NCI-H2227 (cell line): ENCODE data around the gene CYP24A1.

Experiments
- DNase-seq: peaks from one replicate; lab custom pipeline; 2025; ENCODE audit not compliant: unreplicated experiment; lab: John Stamatoyannopoulos, UW

Gene CYP24A1

DNA sequence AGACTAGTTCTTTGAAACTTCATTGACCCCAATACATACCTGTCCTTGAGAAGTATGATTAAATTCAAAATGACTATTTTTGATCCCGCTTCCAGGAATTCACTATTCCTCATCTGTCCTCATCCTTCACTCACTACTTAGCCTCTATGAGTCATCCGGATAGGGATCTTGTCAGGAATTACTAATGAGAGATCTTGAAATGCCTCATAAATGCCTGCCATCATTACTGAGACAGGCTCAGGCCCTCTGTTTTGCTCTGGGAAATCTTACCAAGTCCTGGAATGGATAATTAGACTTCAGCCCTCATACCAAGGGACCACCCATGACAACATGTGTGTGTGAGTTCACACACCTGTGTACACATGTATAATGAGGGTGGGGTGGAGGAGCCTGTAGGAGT lies 2.8 kb upstream of the CYP24A1 start:
- DNase-seq, result no peak

- DNase-seq, result no peak
These were observed 830 bp upstream of the CYP24A1 start for GRCh38 chr20:54174457-54175175.

DNA sequence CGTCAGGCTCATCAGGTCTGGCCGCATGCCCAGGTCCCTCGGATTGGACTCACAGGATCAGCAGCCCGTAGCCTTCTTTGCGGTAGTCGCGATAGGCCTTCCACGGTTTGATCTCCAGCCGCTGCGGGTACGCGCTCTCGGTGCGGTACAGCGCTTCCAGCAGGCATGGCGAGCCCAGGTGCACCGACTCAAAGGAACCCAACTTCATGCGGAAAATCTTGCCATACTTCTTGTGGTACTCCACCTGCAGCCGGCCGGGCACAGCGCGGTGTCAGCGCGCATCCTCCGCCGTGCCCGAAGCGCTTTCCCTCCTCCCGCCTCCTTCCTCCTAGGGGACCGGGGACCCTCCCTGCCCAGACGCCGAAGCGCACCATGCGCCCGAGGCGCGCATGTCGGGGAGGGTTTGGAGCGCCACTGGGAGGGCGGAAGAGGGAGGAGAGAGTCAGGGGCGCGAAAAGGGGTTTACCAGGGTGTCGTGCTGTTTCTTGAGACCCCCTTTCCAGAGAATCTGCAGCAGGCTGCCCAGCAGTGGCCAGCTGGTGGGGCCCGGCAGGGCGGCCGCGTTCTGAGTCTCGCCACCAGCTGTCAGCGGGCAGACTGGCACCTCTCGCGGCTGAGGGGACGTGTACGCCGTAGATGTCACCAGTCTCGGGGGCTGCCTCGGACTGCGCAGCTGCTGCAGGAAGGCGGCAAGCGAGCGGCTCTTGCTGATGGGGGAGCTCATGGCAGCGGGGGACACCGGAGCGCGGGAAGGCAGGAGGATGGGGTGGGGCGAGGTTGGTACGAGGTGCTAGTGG lies 732 bp downstream of the CYP24A1 start:
- peak; percentile 39 for DNase-seq

DNA sequence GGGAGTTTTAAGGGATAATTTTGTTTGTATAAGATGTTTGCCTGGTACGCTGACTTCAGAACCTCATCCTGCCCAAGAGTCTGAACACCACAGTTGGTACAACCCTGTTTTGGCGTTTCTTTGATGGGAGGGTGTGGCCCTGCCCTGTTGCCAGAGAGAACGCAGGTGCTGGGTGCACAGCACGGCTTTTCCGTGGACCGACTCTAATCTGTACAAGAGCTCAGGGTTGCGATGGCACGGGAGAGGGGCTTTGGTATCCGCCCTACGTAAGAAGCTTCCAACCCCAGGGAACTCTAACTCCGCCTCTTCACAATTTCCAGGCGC lies 1.3 kb downstream of the CYP24A1 start:
- no peak for DNase-seq

DNA sequence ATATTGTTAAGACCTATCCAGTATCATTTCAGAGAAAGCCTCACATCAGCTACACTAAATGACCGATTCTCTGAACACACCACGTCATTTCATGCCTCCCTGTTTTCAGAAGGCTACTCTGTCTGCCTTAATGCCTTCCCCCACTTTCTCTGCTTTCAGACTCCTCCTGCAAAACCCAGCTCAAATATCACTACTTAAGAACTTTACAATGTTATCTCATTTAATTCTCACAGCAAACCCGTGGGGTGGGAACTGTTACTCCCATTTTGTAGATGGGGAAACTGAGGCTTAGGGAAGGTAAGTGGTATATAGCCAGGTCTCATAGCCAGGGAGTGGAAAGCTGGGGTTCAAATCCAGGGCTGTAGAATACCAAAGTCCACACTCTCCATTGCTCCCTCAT lies 2.8 kb downstream of the CYP24A1 start:
- DNase-seq, result no peak

GRCh38 chr20:54170026-54170471 lies 3.7 kb downstream of the CYP24A1 start:
- DNase-seq, result no peak

DNA sequence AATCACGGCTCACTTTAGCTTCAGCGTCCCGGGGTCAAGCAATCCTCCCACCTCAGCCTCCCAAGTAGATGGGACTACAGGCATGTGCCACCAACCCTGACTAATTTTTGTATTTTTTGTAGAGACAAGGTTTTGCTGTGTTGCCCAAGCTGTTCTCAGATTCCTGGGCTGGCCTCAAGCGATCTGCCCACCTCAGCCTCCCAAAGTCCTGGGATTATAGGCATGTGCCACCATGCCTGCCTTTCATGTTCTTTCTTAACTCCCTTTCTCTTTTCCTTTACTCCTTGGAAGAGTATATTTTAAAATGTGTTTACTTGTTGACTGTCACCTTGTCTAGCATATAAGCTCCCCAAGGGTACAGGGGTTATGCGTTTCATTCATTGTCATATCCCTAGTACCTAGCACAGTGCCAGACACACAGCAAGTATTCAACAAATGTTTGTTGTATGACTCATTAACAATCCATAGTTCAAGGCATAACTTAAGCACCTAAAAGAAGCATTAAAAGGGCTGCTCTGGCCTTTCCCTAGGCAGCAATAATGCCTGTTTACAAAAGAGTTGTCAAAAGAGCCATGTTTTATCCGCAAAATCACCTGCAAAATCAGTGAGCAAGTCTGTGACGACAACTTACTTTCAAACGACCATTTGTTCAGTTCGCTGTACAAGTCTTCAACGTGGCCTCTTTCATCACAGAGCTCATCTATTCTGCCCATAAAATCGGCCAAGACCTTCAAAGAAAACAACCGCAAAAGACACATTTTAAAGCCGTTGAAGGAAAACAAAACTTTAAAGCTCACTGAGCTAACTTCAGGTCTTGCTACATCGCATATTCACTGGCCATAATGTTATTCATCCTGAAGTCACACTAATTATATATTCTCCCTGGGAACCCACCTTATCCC lies 4.6 kb downstream of the CYP24A1 start:
- no peak for DNase-seq

- DNase-seq, result no peak
These were observed 5.6 kb downstream of the CYP24A1 start for GRCh38 chr20:54167909-54168872.

- DNase-seq, result no peak
These were observed 6.7 kb downstream of the CYP24A1 start for GRCh38 chr20:54166987-54167662.

DNA sequence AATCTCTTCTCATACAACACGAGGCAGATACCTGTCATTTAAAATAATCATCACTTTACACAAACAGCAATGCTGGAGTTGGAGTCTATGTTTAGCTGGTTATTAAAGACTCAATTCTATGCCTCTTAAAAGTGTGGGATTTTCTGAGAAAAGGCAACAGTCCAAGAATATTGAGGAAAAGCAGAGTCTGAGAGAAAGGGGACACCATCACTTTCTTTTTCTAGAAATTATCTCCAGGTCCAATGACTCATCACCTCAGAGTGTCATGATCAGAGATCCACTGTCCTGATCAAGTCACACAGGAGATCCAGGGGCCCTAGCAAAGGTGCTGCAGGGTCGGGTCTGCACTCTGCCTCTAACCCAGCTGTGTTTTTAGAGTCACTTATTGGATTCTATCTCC lies 8.0 kb downstream of the CYP24A1 start:
- DNase-seq, result no peak

DNA sequence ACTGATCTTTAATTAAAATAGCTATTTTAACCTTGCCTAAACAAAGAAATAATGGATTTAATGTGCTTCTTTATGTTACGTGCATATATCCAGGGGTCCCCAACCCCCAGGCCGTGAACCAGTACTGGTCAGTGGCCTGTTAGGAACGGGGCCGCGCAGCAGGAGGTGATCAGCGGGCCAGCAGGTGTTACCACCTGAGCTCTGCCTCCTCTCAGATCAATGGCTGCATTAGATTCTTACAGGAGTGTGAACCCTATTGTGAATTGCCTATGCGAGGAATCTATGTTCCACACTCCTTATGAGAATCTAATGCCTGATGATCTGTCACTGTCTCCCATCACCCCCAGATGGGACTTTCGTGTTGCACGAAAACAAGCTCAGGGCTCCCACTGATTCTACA lies 8.8 kb downstream of the CYP24A1 start:
- no peak for DNase-seq

- DNase-seq, result no peak
These were observed 10.4 kb downstream of the CYP24A1 start for GRCh38 chr20:54163402-54163801.

GRCh38 chr20:54162378-54163009 lies 11.3 kb downstream of the CYP24A1 start:
- DNase-seq, result no peak

GRCh38 chr20:54161821-54162149 lies 12.0 kb downstream of the CYP24A1 start:
- DNase-seq, result no peak

- no peak for DNase-seq
These were observed 12.6 kb downstream of the CYP24A1 start for GRCh38 chr20:54161008-54161820.

DNA sequence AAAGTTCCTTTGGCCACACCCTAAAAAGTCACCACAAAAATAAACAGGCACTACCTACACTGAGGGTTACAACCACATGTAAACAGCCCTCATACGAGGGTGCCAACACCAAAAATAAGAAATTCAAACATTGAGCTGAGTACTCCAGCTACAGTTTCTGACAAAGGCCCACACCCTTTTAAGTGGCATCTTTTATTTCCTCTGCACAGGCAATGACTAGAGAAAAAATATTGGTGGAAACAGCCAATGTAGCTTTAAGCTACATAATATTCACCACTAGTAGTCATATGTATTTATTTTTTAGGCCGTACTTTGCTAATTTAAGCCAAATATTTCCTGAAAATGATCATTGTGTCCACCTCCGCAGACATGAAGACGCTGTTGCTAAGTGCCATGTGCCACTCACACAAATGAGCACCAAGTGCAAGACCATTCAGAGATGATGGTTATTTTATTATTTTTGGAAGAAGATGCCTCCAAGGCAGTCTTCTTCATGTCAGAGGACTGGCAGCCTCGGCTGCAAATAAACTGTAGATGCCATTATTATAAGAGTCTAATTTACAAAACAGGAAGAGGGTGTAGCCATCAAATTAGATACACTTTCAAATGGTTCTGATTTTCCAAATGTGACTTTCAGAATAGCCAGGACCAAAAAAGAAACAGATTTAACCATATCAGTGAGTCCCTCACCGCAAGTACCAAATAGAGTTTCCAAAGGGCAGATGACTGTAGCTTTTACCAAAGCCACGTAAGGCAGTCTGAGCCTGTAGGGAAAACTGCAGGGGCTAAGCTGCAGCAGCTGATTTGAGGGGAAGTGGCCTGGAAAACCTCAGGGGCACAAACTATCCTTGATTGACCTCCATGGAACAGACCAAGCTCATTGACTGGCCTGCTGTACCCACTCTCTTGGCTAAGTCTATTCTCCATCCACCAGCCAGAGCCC lies 13.4 kb downstream of the CYP24A1 start:
- no peak for DNase-seq

DNA sequence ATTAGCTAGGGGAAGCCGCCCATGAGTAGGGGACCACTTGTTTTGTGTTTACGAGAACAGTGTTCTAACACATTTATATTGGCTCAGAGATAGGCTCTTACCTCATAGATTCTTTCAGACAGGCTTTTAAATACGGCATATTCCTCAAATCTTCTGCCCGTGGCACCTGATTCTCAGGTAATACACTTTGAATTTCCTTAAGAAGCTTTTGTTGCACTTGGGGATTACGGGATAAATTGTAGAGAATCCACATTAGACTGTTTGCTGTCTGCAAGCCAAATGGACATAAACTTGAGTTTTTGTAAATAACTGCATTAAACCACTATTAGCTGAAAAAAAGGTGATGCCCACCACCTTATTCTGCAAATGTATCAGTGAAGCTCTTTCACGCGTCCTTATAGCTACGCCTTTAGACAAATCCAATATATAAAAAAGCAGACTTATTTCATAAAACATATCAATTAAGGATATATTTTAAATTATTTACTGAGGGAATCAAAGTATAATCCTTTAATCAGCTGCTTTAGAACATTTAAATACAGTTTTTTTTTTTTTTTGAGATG lies 14.8 kb downstream of the CYP24A1 start:
- no peak for DNase-seq
